HCT116 (cell line): ENCODE results near the gene ZNF8. TPM values are rescaled to one million over a fixed set of nuclear protein-coding genes. Genes with fewer than 3 reads are reported as not detected.
A peak's percentile ranks its signal among the peaks of the same experiment; 100 is the strongest.

Experiments
- ATAC-seq: fragments of 200-7000 bp; cut with Tn5 transposase; 2 replicates; pipeline ENCODE4 v1.9.1; 2020; ENCODE audit warnings: mild to moderate bottlenecking, moderate library complexity
- BruUV-seq: library from RNA; stranded (reverse); fragments of 400-500 nt; replicated peaks from 2 replicates; lab custom pipeline; 2021; lab: Mats Ljungman, UMichigan
- CTCF ChIA-PET: fragments of 300-600 bp; sonication (Branson Sonifier 250); formaldehyde crosslinking; loops from one replicate; lab custom pipeline; 2021; ENCODE audit warnings: antibody characterized with exemption; lab: Charles Lee
- POLR2A ChIA-PET: fragments of 300-600, 350-600 bp; sonication (Branson Sonifier 250); formaldehyde crosslinking; loops from one replicate; lab custom pipeline; 2021; ENCODE audit warnings: antibody characterized with exemption; lab: Charles Lee
- RAD21 ChIA-PET, 2 experiments: fragments of 300-600 bp; sonication (Branson Sonifier 250); formaldehyde crosslinking; loops; one replicate each; lab custom pipeline; 2023; ENCODE audit warnings: low total read pairs in 2 of 2; ENCODE audit not compliant: uncharacterized antibody in 2 of 2, unreplicated experiment in 2 of 2, low non-redundant PET in 1 of 2; lab: Charles Lee
- DNase-seq: peaks from one replicate; pipeline ENCODE4 v3.0.0-alpha.2; 2010; ENCODE audit warnings: low read depth, low spot score
- H2AFZ ChIP-seq: fragments of 200-600 bp; shearing (Covaris generic), sonication (generic); 2 replicates; pipeline ENCODE4 v1.6.1; 2017; ENCODE audit warnings: low read depth, mixed run types, mixed read lengths, antibody characterized with exemption, low read length; ENCODE audit not compliant: poor library complexity, severe bottlenecking
- H3K27ac ChIP-seq: 2 replicates; pipeline ENCODE4 v1.5.1; 2012; ENCODE audit warnings: low read depth, low read length
- H3K27me3 ChIP-seq: fragments of 200-600 bp; sonication (generic); 2 replicates; pipeline ENCODE4 v1.6.1; 2016; ENCODE audit warnings: mixed run types, low read length, mixed read lengths; ENCODE audit not compliant: insufficient read depth
- H3K36me3 ChIP-seq, 2 experiments: fragments of 200-500 bp in 1 of 2; fragments of 200-600 bp in 1 of 2; sonication (Bioruptor generic) in 1 of 2; sonication (generic) in 1 of 2; 2 replicates each; pipeline versions ENCODE4 v1.5.1 to v1.6.1; 2014 to 2016; ENCODE audit warnings: low read length in 2 of 2, inconsistent platforms in 1 of 2, mixed read lengths in 1 of 2, mixed run types in 1 of 2; ENCODE audit not compliant: insufficient read depth in 2 of 2, control insufficient read depth in 1 of 2
- H3K4me1 ChIP-seq, 2 experiments: fragments of 200-600 bp in 1 of 2; sonication (generic) in 1 of 2; 2 replicates each; pipeline versions ENCODE4 v1.5.1 to v1.6.1; 2012 to 2017; ENCODE audit warnings: low read length in 2 of 2, inconsistent platforms in 1 of 2, mild to moderate bottlenecking in 1 of 2, mixed read lengths in 1 of 2, mixed run types in 1 of 2, moderate library complexity in 1 of 2; ENCODE audit not compliant: insufficient read depth in 2 of 2, control insufficient read depth in 1 of 2
- H3K4me2 ChIP-seq: fragments of 200-600 bp; sonication (generic); 2 replicates; pipeline ENCODE4 v1.6.1; 2017; ENCODE audit warnings: mixed run types, low read length, mixed read lengths
- H3K4me3 ChIP-seq, 2 experiments: fragments of 200-600 bp in 1 of 2; sonication (generic) in 1 of 2; replicated peaks in 1 of 2; 2 replicates each; pipeline ENCODE4 v1.5.1; 2011 to 2016; ENCODE audit warnings: low read length in 2 of 2, control low read depth in 1 of 2, low read depth in 1 of 2, mild to moderate bottlenecking in 1 of 2, mixed read lengths in 1 of 2, mixed run types in 1 of 2
- H3K79me2 ChIP-seq: fragments of 200-600 bp; sonication (generic); 2 replicates; pipeline ENCODE4 v1.6.1; 2017; ENCODE audit warnings: mild to moderate bottlenecking, mixed run types, low read length, moderate library complexity, mixed read lengths; ENCODE audit not compliant: insufficient read depth
- H3K9ac ChIP-seq: fragments of 200-600 bp; sonication (generic); 2 replicates; pipeline ENCODE4 v1.6.1; 2016; ENCODE audit warnings: low read length, mixed read lengths
- H3K9me2 ChIP-seq: fragments of 200-600 bp; sonication (generic), shearing (Covaris generic); 2 replicates; pipeline ENCODE4 v1.6.1; 2017; ENCODE audit warnings: mixed run types, mild to moderate bottlenecking, moderate library complexity; ENCODE audit not compliant: insufficient read depth
- H3K9me3 ChIP-seq, 2 experiments: fragments of 200-500 bp in 1 of 2; fragments of 200-600 bp in 1 of 2; sonication (Bioruptor generic) in 1 of 2; sonication (generic) in 1 of 2; 2 replicates each; pipeline ENCODE4 v1.6.1; 2014 to 2017; ENCODE audit warnings: low read length in 2 of 2, mixed read lengths in 2 of 2, inconsistent platforms in 1 of 2, low read depth in 1 of 2, mild to moderate bottlenecking in 1 of 2, mixed run types in 1 of 2, moderate library complexity in 1 of 2; ENCODE audit not compliant: control insufficient read depth in 1 of 2, insufficient read depth in 1 of 2
- H4K20me1 ChIP-seq: fragments of 200-600 bp; sonication (generic), shearing (Covaris generic); 2 replicates; pipeline ENCODE4 v1.6.1; 2017; ENCODE audit warnings: mixed run types, mild to moderate bottlenecking, moderate library complexity; ENCODE audit not compliant: insufficient read depth
- CBX3 ChIP-seq: IDR thresholded peaks from 2 replicates; pipeline ENCODE4 v1.6.1; 2012; ENCODE audit warnings: low read depth
- EGR1 ChIP-seq: IDR thresholded peaks from 2 replicates; pipeline ENCODE4 v1.6.1; 2012; ENCODE audit warnings: low read depth
- EZH2 ChIP-seq: fragments of 200-600 bp; sonication (generic); IDR thresholded peaks from 2 replicates; pipeline ENCODE4 v1.6.1; 2017; ENCODE audit warnings: antibody characterized with exemption, mixed run types
- FOSL1 ChIP-seq: IDR thresholded peaks from 2 replicates; pipeline ENCODE4 v1.6.1; 2012; ENCODE audit warnings: low read depth
- JUND ChIP-seq: IDR thresholded peaks from 2 replicates; pipeline ENCODE4 v1.6.1; 2012
- POLR2A ChIP-seq: IDR thresholded peaks from 2 replicates; pipeline ENCODE4 v1.7.0; 2011; ENCODE audit warnings: borderline replicate concordance; ENCODE audit not compliant: insufficient read depth, insufficient read length; ENCODE audit errors: extremely low read depth
- intact Hi-C: fragments of 100-400 bp; cut with micrococcal nuclease; formaldehyde crosslinking; loops from 2 replicates; pipeline ENCODE4 v1.10.0; 2022
- total RNA-seq: library from RNA; stranded (reverse); gene quantifications from one replicate; pipeline ENCODE4 v1.2.1, GENCODE V29; 2021; ENCODE audit not compliant: unreplicated experiment
- TF ChIP-seq, protein P1 (sequence below): IDR thresholded peaks from 2 replicates; pipeline ENCODE4 v1.6.1; 2012

ZNF8 gene
- total RNA-seq, 1 experiment from 2014 or later, result 6.4 TPM

DNA sequence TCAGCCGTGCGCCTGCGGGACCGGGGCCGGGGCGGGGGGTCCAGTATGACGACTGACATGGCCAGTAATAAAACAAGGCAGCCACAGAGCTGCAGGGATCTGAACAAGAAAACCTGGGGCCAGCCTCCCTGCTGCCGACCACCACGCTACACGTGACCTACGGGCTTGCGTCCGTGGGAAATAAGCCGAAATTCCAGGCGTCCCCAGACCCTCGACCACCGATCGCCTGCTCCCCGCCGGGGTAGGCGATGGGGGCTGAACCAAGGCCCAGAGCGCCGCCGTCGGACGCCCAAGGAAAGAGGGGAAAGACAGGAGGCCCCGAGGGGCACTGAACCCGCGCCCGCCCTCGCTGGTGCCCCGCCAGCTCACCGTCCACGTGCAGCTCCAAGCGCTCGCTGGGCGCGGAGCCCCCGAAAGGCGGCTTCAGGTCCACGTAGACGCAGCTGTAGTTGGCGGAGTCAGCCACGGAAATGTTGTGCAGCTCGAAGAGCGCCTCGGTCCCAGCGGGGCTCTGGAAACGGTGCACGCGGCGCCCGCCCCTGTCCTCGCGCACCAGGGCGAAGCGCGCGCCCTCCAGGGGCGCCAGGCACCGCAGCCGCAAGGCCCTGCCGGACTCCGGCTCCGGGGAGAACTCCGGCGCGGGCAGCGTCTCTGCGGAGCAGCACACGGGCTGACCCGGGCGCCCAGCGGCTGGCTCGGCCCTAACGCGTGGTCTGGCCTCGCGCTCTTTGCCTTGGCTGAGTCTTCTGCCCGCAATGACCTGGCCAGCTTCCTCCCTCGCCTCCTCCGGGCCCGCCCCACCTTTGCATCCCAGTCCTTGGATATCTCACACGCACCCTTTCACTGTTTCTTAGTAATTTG, 71.5 kb downstream of the ZNF8 start:
- RAD21 ChIA-PET, result interaction anchor here in 1 of 2 experiments (0.6 kb wide), 1 partner anchor 26 kb away, joined by 3 read pairs; no protein-coding TSS in a partner anchor
- H3K9me2 ChIP-seq, result no peaks in the 10 kb centered on the region
- no peaks in the 10 kb centered on the region for H3K9me3 ChIP-seq
- no peak for TF ChIP-seq EGR1
- TF ChIP-seq EZH2, result no peak
- TF ChIP-seq, protein P1, sequence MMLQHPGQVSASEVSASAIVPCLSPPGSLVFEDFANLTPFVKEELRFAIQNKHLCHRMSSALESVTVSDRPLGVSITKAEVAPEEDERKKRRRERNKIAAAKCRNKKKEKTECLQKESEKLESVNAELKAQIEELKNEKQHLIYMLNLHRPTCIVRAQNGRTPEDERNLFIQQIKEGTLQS, result no peak
- no peak for TF ChIP-seq POLR2A
- no peak for ATAC-seq
- no peaks in the 10 kb centered on the region for H3K36me3 ChIP-seq
- no peaks in the 10 kb centered on the region for H4K20me1 ChIP-seq
- H3K9ac ChIP-seq, result no peak overlapping the region
- H3K79me2 ChIP-seq, result no peaks in the 10 kb centered on the region
- POLR2A ChIA-PET, result no interaction called here
- no TSS peak for BruUV-seq
- intact Hi-C loops, result no loop called here
- H2AFZ ChIP-seq, result no peak overlapping the region
- no peak overlapping the region for H3K4me2 ChIP-seq
- H3K4me3 ChIP-seq, result no peak overlapping the region
- no peaks in the 10 kb centered on the region for H3K4me1 ChIP-seq
- H3K27me3 ChIP-seq, result no peaks in the 10 kb centered on the region
- CTCF ChIA-PET, result no interaction called here
- H3K27ac ChIP-seq, result no peak overlapping the region
- DNase-seq, result no peak

DNA sequence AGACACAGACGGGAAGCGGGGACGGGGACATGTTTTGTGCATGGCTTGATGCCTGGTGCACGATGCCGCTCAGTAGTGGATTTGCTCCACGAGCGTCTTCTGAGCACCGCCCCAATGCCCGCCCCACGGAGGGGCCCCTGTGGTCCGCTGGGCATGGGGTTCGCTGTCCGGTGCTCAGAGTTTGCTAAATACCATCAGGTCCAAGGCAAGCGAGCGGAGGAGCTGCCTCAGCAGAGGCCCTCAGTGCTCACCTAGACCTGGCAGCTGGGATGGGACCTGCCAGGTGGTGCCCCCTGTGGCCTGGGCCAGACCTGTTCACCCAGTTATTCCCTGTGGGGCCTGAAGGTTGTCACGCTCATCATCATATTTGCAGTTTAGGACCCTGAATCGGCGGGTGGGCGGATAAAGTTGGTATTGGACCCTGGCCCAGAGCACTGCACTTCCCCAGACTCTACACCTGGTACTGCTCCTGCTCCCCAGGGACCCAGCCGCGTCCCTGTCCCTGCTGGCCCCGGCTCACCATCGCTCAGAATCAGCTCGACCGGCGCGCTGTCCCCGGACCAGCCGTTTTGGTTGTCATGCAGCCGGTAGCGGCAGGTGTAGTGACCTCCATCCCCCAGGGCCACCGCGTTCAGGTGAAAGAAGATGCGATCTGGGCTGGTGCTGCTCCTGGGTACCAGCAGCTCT, 72.3 kb downstream of the ZNF8 start:
- Histone ChIP-seq H3K27me3 (no peaks in the 10 kb centered on the region), H3K4me1 (no peaks in the 10 kb centered on the region), H3K4me2 (no peak overlapping the region), H2AFZ (no peak overlapping the region), H3K9me2 (no peaks in the 10 kb centered on the region), H3K9me3 (no peaks in the 10 kb centered on the region), H4K20me1 (no peaks in the 10 kb centered on the region), H3K9ac (no peak overlapping the region), H3K36me3 (no peaks in the 10 kb centered on the region), H3K27ac (no peak overlapping the region), H3K4me3 (no peak overlapping the region), H3K79me2 (no peaks in the 10 kb centered on the region)
- TF ChIP-seq CBX3 (no peak), JUND (no peak), FOSL1 (no peak)
- TF ChIP-seq, protein P1, result no peak
- ChIA-PET POLR2A (no interaction called here), RAD21 (no interaction called here), CTCF (no interaction called here)
- DNase-seq (no peak), ATAC-seq (peak; percentile 35; the same call in 1 of the 2 replicates)
- intact Hi-C loops, result no loop called here
- no TSS peak for BruUV-seq
